Fibroblast of villous mesenchyme (primary cell): Measurements from ENCODE around the gene TBPL2. TPM values are rescaled to one million over a fixed set of nuclear protein-coding genes. Genes with fewer than 3 reads are reported as not detected.

ENCODE experiments used
- DNase-seq: peaks from one replicate; pipeline ENCODE4 v3.0.0-alpha.2; 2010; ENCODE audit warnings: low read depth
- H3K4me3 ChIP-seq: 2 replicates; pipeline ENCODE4 v1.5.1; 2011; ENCODE audit warnings: low read depth, mild to moderate bottlenecking, low read length
- total RNA-seq: library from RNA; depleted of rRNA; stranded (reverse); fragments of >200 nt; gene quantifications from 2 replicates; pipeline ENCODE4 v1.2.3, GENCODE V29; 2012
- TF ChIP-seq, protein P1 (sequence below): IDR thresholded peaks from 2 replicates; pipeline ENCODE4 v1.5.1; 2012; ENCODE audit warnings: low read depth, mild to moderate bottlenecking, low read length; ENCODE audit not compliant: insufficient read depth

TBPL2 gene
- total RNA-seq, 1 donor = not detected

DNA sequence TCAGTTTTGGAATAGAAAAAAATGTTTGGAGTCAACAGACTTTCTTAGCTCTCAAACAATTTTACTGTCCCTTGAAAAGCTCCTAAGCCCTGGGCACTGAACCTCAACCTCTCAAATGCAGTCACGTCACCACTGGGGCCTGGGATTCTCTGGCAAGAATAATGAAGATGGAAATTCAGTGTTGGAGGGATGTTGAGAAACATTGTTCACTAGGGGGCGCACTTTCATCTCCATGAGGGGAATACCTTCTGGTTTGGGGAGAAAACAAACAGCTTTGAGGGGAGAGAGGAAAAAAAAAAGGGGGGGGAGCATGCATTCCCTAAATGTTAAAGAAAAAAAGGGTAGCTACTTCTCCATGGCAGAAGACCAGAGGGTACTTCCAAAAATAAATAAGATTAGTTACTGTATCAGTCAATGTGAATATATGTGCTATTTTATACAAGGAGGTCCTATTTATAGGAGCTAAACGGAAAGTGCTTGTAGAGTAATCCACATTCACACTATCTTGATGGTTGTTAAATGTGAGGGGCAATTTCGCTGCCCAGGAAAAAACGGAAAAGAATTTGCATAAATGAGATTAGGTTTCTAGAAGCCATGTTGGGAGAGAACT is 5.8 kb upstream of the TBPL2 start:
- H3K4me3 ChIP-seq = no peak overlapping the region
- TF ChIP-seq, protein P1, sequence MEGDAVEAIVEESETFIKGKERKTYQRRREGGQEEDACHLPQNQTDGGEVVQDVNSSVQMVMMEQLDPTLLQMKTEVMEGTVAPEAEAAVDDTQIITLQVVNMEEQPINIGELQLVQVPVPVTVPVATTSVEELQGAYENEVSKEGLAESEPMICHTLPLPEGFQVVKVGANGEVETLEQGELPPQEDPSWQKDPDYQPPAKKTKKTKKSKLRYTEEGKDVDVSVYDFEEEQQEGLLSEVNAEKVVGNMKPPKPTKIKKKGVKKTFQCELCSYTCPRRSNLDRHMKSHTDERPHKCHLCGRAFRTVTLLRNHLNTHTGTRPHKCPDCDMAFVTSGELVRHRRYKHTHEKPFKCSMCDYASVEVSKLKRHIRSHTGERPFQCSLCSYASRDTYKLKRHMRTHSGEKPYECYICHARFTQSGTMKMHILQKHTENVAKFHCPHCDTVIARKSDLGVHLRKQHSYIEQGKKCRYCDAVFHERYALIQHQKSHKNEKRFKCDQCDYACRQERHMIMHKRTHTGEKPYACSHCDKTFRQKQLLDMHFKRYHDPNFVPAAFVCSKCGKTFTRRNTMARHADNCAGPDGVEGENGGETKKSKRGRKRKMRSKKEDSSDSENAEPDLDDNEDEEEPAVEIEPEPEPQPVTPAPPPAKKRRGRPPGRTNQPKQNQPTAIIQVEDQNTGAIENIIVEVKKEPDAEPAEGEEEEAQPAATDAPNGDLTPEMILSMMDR = peak; percentile 78
- DNase-seq = peak; percentile 79

GRCh38 chr14:55441286-55441685 is 870 bp upstream of the TBPL2 start:
- DNase-seq = no peak
- TF ChIP-seq, protein P1 = no peak
- no peak overlapping the region for H3K4me3 ChIP-seq

DNA sequence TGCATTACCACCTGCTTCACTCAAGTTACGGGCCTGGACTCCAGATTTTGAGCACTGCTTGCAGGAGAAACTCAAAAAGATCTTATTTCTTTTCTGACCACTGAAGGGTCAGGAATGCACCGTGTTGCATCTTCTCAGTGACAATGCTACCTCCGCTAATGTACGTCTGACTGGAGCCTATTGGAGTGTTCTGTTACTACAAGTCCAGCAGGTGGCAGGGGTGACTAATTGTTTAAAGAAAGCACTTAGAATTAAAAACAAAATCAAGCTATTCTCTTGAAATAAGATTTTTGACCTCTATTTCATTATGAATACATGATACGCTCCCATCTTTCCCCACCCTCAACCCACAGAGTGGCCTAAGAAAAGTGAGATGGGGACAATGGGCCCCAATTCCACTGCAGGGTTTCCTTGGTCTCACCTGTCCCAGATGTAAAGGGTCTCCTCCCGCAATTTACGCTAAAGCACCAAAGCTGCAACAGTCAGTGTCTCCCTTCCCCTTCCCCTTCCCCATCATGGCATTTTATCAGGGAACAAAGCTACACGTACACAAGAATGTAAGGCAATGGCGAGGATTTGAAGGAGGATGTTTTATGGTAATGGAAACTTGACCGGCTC is 2.2 kb downstream of the TBPL2 start:
- peak; percentile 66 for DNase-seq
- H3K4me3 ChIP-seq = no peak overlapping the region
- TF ChIP-seq, protein P1 = peak; percentile 62

DNA sequence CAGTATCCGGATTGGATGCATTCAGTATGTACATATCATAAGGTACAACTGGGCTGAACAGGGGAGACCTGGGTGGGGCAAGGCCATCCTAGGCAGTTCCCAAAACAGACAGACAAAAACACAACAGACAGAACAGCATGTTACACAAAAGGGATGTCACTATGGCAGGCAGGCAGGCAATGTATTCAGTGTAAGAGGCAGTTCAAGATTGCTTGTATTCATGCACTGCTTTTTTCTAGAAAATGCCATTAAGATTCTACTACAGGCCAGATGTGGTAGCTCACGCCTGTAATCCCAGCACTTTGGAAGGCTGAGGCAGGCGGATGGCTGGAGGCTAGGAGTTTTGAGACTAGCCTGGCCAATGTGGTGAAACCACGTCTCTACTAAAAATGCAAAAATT is 3.5 kb downstream of the TBPL2 start:
- TF ChIP-seq, protein P1 = no peak
- no peak overlapping the region for H3K4me3 ChIP-seq
- DNase-seq = no peak

GRCh38 chr14:55436519-55436918 is 3.9 kb downstream of the TBPL2 start:
- no peak for DNase-seq
- no peak overlapping the region for H3K4me3 ChIP-seq
- TF ChIP-seq, protein P1 = no peak

DNA sequence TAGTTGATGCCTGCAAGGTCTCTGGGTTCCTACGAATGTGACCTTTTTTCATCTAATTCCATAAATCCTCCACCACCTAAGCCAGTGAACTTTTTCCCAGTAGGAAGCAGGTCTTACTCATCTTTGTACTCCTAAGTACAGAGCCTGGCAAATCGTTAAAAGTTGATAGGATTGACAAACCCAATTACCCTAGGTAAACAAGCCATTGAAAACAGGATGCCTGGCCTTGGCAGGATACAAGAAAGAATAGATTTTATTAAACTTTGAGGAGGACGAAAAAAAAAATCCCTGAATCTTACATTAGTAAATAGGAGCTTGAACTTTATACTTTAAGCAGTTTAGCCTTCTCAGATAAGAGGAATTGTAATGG is 5.6 kb downstream of the TBPL2 start:
- no peak overlapping the region for H3K4me3 ChIP-seq
- no peak for DNase-seq
- TF ChIP-seq, protein P1 = no peak
